ENCODE measurements around the gene FGGY.
"Not testable (repeated sequence)": the region's sequence is repeated elsewhere in the genome, so short reads cannot be mapped to it uniquely, and the experiment has no call there.

The FGGY gene

GRCh38 chr1:59598120-59598440, 301.2 kb downstream of the FGGY start:
- no peak for DNase-seq

DNA sequence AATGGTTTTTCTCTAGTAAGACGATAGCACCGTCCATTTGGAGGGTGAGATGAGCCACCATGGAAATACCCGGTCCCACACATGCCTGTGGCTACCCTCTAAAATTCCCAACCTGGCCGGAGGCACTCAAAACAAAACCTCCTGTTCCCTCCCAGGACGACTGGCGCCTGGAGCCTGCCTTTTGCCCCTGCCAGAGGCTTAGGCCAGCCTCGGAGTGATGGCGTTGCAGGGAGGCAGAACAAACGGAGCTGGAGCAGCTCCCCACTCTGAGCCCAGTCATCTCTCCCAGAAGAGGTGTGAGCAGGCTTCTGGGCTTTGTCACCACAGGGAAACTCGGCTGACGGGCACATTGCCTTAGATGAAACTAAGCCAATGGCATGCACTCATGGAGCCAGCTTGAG, 304.1 kb downstream of the FGGY start:
- DNase-seq, result no peak

DNA sequence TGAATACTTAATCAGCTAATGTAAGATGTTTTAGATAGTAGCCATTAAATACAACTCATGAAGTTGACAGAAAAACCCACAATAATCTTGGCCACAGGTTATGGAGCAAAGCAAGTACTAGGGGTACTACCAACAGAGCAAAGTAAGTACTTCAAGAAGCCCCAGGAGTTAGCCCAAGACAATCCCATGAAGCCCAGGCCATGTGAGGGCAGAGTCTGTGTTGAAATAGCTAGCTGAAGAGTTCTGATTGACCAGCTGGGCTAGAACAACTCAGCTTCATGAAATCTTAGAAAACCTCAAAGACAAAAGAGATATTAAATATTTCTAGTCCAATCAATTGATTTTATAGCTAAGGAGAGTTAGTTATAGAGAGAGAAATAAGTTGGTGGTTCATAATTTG, 304.9 kb downstream of the FGGY start:
- no peak for DNase-seq

GRCh38 chr1:59604191-59604590, 307.3 kb downstream of the FGGY start:
- DNase-seq, result no peak

- no peak for DNase-seq
Measured at GRCh38 chr1:59605184-59605583, 308.3 kb downstream of the FGGY start.

DNA sequence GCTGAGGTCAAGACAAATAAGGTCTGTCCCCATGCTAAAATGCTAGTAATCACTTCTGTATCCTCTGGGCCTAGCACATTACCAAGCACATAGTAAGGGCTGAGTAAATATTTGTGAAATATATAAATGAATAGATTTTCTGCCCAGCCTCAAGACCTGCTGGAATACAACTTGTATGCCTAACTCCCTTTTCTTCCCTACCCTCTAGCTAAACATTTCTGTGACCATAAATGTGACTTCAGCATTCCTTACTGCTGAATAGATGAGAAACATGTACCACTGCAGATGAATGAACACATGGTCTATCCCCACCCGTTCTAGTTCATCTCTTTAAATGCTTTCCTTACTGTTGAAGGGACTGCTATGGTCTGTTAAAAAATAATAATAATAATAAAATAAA, 308.9 kb downstream of the FGGY start:
- no peak for DNase-seq

- no peak for DNase-seq
Measured at GRCh38 chr1:59609245-59609644, 312.4 kb downstream of the FGGY start.

- not testable (repeated sequence) for DNase-seq
Measured at GRCh38 chr1:59610499-59610898, 313.6 kb downstream of the FGGY start.

DNA sequence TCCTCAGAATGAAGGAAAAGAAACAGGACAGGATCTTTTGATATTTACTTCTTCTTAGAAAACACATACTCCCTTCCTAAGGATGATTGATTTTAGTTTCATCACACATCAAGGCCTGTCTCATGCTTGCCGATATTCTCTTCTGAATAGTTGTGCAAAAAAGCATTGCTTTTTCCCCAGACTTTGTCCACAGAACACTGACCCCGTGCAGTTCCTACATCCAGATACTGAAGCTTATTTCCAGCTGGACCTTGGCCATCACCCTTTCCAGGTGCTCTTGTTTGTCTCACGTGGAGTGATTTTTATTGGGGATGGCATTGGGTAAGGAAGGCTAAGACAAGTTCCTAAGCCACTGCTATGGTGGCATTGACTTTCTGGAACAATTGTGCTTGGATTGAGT, 320.5 kb downstream of the FGGY start:
- DNase-seq, result no peak

- DNase-seq, result no peak
Measured at GRCh38 chr1:59619557-59619956, 322.7 kb downstream of the FGGY start.

DNA sequence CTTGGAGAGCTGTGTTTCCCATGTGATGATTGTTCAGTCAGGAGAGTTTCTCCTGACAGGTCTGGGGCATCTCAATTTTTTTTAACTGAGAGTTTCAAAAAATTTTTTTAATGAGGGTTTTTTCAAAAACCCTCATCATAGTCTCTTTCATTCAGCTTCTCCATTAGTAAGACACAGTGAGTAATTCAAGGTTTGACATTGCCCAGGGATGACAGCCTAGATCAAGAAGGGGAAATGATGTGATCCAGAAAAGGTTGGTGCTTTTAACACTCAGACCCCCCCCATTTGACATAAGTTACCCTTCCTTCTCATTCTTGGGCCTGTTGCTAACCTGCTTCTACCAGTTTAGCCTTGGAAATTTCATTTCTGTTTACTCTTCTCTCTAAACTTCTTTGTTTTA, 328.5 kb downstream of the FGGY start:
- DNase-seq, result no peak

- DNase-seq, result no peak
Measured at GRCh38 chr1:59631561-59632255, 334.8 kb downstream of the FGGY start.

DNA sequence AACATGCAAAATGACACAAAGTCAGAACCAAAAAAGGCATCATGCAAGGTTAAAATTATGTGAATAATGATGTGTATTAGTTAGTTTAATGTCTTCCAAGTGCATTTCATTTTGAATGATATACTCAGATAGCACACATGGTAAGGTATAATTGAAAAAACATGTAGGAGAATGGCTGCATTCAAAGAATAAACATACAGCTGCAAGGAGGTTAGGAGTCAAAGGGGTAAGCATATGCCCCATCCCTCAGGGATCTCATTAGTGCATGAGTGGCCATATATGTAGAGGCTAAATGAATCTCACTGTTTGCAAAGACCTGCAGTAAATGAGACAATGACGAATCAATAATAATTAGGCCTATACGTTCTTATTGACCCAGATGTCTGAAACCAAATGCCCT, 338.2 kb downstream of the FGGY start:
- DNase-seq, result no peak

- DNase-seq, result no peak
Measured at GRCh38 chr1:59638231-59638711, 341.4 kb downstream of the FGGY start.

- DNase-seq, result no peak
Measured at GRCh38 chr1:59639266-59639665, 342.4 kb downstream of the FGGY start.

DNA sequence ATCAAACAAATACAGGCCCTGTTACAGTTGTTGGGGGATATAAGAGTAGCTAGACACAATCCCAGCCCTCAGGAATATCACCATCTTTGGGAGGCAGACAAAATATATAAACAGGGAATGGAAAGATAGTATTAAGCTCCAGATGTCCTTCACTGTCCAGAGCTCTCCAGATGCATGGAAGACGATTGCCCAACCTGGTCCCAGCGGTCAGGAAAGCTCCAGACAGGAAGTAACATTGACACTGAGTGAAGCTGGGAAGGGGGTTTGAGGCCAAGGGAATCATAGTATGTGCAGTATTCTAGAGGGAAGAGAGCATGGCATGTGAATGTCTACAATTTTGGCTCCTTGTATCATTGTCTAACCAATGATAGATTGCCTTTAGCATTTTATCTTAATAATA, 344.0 kb downstream of the FGGY start:
- DNase-seq, result no peak

DNA sequence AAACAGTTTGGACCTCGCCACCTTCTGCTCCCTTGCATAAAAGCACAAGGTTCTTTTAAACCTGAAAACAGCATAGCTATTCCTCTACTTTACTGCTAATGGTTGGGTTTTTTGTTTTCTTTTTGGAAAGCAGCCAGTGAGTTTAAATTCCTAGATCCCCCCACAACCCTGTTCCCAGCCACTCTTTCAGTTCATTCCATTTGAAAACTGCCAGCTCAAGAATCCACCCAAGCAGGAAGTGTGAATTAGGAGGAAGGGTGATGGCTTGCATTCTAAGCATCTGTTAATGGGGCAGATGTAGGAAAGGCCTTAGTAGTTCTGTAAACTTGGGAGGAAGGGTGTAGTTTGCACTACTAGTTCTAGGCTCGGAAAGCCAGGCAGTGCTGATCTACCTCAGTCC, 344.9 kb downstream of the FGGY start:
- DNase-seq, result no peak

- no peak for DNase-seq
Measured at GRCh38 chr1:59643526-59643925, 346.6 kb downstream of the FGGY start.

GRCh38 chr1:59645893-59646292, 349.0 kb downstream of the FGGY start:
- no peak for DNase-seq

GRCh38 chr1:59653142-59653958, 356.5 kb downstream of the FGGY start:
- not testable (repeated sequence) for DNase-seq

GRCh38 chr1:59653968-59654367, 357.1 kb downstream of the FGGY start:
- no peak for DNase-seq

DNA sequence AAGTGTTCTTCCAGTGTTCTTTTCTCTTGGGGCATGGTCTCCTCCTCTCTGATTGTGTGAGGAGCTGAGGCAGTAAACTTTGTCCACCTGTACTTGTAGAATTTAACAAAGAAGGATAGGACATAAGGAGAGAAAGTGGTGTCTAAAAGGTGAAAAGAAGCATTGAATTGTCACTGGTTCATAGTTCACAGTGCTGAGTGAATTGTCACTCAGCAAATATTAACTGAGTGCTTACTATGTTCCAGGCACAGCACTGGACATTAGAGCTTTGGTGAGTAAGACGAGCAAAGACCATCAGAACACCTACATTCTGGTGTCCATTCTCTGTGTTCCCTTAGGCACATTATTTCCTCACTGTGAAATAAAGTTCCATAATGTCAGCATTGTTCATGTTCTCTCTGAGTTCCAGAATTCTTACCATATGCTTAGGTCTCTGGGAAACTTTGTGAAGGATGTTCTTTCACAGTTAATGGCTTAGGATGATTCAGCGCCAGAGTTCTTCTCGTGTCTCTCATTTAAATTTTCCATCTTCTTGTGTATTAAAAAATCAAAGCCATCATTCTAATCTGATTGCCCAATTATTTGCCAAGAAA, 361.1 kb downstream of the FGGY start:
- no peak for DNase-seq

DNA sequence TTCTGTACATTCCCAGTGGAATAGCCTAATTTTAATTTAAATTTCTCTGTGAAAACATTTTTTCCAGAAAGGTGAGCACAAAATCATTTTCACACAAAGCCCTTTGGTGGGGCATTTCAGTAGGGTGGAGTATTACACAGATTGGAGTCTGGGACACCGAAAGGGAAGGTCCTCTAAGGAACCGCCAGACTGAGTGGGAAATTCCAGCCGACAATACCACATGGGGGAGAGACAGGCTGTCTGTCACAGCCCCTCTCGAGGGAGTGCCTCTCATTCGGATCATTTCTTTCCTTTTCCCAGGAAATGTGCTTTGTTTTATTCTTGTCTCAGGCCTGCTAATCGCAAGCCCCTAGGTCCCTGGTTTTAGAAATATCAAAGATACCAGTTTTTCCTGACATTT, 367.3 kb downstream of the FGGY start:
- DNase-seq, result no peak

DNA sequence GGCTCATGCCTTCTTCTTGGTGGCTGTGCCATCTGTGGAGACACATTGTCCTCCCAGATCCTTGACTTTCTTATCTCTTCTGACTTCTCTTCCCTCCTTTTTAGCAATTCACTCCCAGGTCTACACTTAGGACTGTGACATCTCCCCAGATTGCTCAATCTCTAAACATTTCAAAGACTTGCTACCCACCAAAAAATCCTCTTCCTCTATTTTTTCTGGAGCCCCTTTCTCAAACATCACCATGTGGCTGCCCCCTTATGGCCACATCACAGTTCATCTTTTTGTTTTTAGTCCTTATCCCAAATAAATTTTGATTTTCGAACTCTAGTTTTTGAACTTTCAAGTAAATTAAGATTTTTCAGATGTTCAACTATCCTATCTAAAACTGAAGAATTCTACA, 369.2 kb downstream of the FGGY start:
- no peak for DNase-seq

All from DMS79 treated with DMSO at 0.1 percent for 48 hours (cell line).